K562 (cell line): ENCODE results near the gene KIAA2012.

Experiments used
- CTCF ChIP-seq, 3 experiments: IDR thresholded peaks in 2 of 3; conservative IDR thresholded peaks in 1 of 3; 2 replicates each; pipeline ENCODE4 v1.5.1; 2011 to 2012; ENCODE audit warnings: low read length in 3 of 3, mild to moderate bottlenecking in 3 of 3, control low read depth in 2 of 3, improper control_type of control experiment in 1 of 3, inconsistent platforms in 1 of 3, low read depth in 1 of 3, mixed read lengths in 1 of 3, moderate library complexity in 1 of 3; ENCODE audit not compliant: insufficient read depth in 2 of 3
- DMBX1 ChIP-seq: fragments of 250-450 bp; sonication (Bioruptor Pico); IDR thresholded peaks from 2 replicates; pipeline ENCODE4 v1.8.0; 2022; ENCODE audit warnings: inconsistent platforms, mild to moderate bottlenecking, moderate library complexity, borderline replicate concordance
- ESRRB ChIP-seq: fragments of 250-450 bp; sonication (Bioruptor Pico); IDR thresholded peaks from 2 replicates; pipeline ENCODE4 v1.5.0; 2020; ENCODE audit warnings: mild to moderate bottlenecking, moderate library complexity, borderline replicate concordance
- EZH2 ChIP-seq: IDR thresholded peaks from 2 replicates; pipeline ENCODE4 v1.6.1; 2012; ENCODE audit warnings: low read depth, mild to moderate bottlenecking, inconsistent platforms, low read length, borderline replicate concordance
- KLF13 ChIP-seq: fragments of 450-650 bp; IDR thresholded peaks from 2 replicates; pipeline ENCODE4 v1.6.1; 2016; ENCODE audit warnings: missing genetic modification characterization, low read depth, mild to moderate bottlenecking, missing compliant biosample characterization, moderate library complexity, borderline replicate concordance
- NBN ChIP-seq: fragments of 450-650 bp; IDR thresholded peaks from 2 replicates; pipeline ENCODE4 v1.6.1; 2016; ENCODE audit warnings: low read depth, mild to moderate bottlenecking
- NR4A1 ChIP-seq, 2 experiments: fragments of 250-450 bp in 1 of 2; fragments of 450-650 bp in 1 of 2; sonication (Bioruptor Pico) in 1 of 2; IDR thresholded peaks; 2 replicates each; pipeline versions ENCODE4 v1.4.0 to v1.6.1; 2016 to 2020; ENCODE audit warnings: mild to moderate bottlenecking in 2 of 2, missing compliant biosample characterization in 1 of 2, missing genetic modification characterization in 1 of 2, moderate library complexity in 1 of 2
- POLR2A ChIP-seq: fragments of 450-650 bp; conservative IDR thresholded peaks from 2 replicates; pipeline ENCODE4 v1.6.1; 2016
- SNAPC5 ChIP-seq: fragments of 250-450 bp; sonication (Bioruptor Pico); IDR thresholded peaks from 2 replicates; pipeline ENCODE4 v1.8.0; 2021; ENCODE audit warnings: moderate library complexity, mild to moderate bottlenecking, inconsistent platforms
- SRSF1 ChIP-seq: fragments of 200-400 bp; formaldehyde crosslinking; IDR thresholded peaks from 2 replicates; pipeline ENCODE4 v1.6.1; 2017; ENCODE audit warnings: mild to moderate bottlenecking, low read depth, low read length, moderate library complexity
- YY1 ChIP-seq, 3 experiments: IDR thresholded peaks; 2 replicates each; pipeline ENCODE4 v1.6.1; 2011; ENCODE audit warnings: low read length in 2 of 3, mild to moderate bottlenecking in 2 of 3, moderate library complexity in 2 of 3, borderline replicate concordance in 1 of 3, control low read depth in 1 of 3, low read depth in 1 of 3; ENCODE audit not compliant: insufficient read depth in 3 of 3, insufficient replicate concordance in 2 of 3, control insufficient read depth in 1 of 3, insufficient read length in 1 of 3; ENCODE audit errors: extremely low read depth in 1 of 3
- ZKSCAN1 ChIP-seq: fragments of 150-350 bp; IDR thresholded peaks from 2 replicates; pipeline ENCODE4 v1.6.1; 2016; ENCODE audit warnings: low read depth, low read length

GRCh38 chr2:202026507-202026906 is 46.5 kb upstream of the KIAA2012 start:
- TF ChIP-seq POLR2A (no peak), YY1 (IDR thresholded peaks at IDR 0.05; ENCODE audit: borderline replicate concordance in 1 of 3, control insufficient read depth in 1 of 3, extremely low read depth in 1 of 3, insufficient read depth in 3 of 3, insufficient read length in 1 of 3, insufficient replicate concordance in 2 of 3, low read depth in 1 of 3, low read length in 2 of 3) (no peak), ESRRB (no peak), SRSF1 (no peak), ZKSCAN1 (no peak), CTCF (IDR thresholded peaks at IDR 0.05 in 2 of 3, conservative IDR thresholded peaks at IDR 0.05 in 1 of 3; ENCODE audit: insufficient read depth in 2 of 3, low read depth in 1 of 3, low read length in 3 of 3) (no peak), DMBX1 (CRISPR knock-in tag) (no peak), SNAPC5 (CRISPR knock-in tag) (no peak), KLF13 (tag) (no peak), EZH2 (no peak), NBN (no peak), NR4A1 (CRISPR knock-in tag; IDR thresholded peaks at IDR 0.05) (no peak), NR4A1 (tag; IDR thresholded peaks at IDR 0.05) (no peak)
